SK-N-MC (cell line): ENCODE measurements around the gene DUSP15.

ENCODE experiments used
- EZH2 ChIP-seq: fragments of 200-600 bp; sonication (generic); IDR thresholded peaks from one replicate; pipeline ENCODE4 v1.6.1; 2017; ENCODE audit warnings: antibody characterized with exemption
- POLR2AphosphoS5 ChIP-seq: IDR thresholded peaks from 2 replicates; pipeline ENCODE4 v1.6.1; 2012; ENCODE audit warnings: mild to moderate bottlenecking, low read depth, low read length, borderline replicate concordance

DNA sequence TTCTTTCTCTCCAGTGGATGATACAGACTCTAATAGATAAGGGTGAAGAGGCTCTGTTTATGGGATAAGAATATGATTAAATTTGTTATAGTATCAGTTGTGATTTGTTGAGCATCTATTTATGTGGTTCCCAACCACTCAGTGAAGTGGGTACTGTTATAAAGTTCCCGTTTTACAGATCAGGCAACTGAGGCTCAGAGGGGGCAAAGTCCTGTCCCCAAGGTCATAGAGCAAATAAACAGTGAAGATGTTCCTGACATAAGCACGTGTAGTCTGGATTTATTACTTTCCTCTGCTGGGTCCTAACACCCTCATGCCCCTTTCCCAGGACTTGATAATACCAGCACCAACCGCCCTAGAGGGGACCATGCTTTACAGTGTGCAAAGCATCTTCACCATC, 4.1 kb downstream of the DUSP15 start:
- TF ChIP-seq EZH2 (no peak), POLR2AphosphoS5 (no peak)
